H1 (cell line): Measurements from ENCODE around the gene KRT34. TPM values are rescaled to one million over a fixed set of nuclear protein-coding genes. Genes with fewer than 3 reads are reported as not detected.
A peak's percentile ranks its signal among the peaks of the same experiment; 100 is the strongest.

Experiments
- CTCF ChIA-PET: fragments of 300-600 bp; sonication (Branson Sonifier 250); formaldehyde crosslinking; loops from one replicate; lab custom pipeline; 2021; ENCODE audit not compliant: partially characterized antibody; lab: Charles Lee
- POLR2A ChIA-PET: fragments of 300-600 bp; sonication (Branson Sonifier 250); formaldehyde crosslinking; loops from one replicate; lab custom pipeline; 2021; ENCODE audit warnings: inconsistent platforms; ENCODE audit not compliant: partially characterized antibody; lab: Charles Lee
- DNase-seq, 2 experiments: peaks; one replicate each; pipeline versions ENCODE4 v3.0.0 to v3.0.0-alpha.2; 2010 to 2022; ENCODE audit warnings: low spot score in 2 of 2, low read depth in 1 of 2, mixed read lengths in 1 of 2
- FAIRE-seq: peaks from 2 replicates; lab custom pipeline; 2011; peaks lifted over from hg19 to GRCh38; lab: Jason Lieb, UNC
- H2AFZ ChIP-seq: 2 replicates; pipeline ENCODE4 v1.8.1; 2012; ENCODE audit warnings: low read length, inconsistent platforms
- H2AK5ac ChIP-seq: 2 replicates; pipeline ENCODE4 v1.6.1; 2013; ENCODE audit warnings: low read depth, low read length
- H2BK120ac ChIP-seq: replicated peaks from 2 replicates; pipeline ENCODE3; 2013; ENCODE audit warnings: low read depth, low read length, inconsistent platforms
- H2BK12ac ChIP-seq: 2 replicates; pipeline ENCODE4 v1.6.1; 2013; ENCODE audit warnings: low read depth, low read length
- H2BK15ac ChIP-seq: 2 replicates; pipeline ENCODE4 v1.6.1; 2013; ENCODE audit warnings: low read length
- H2BK20ac ChIP-seq: 2 replicates; pipeline ENCODE4 v1.6.1; 2013; ENCODE audit warnings: low read length
- H2BK5ac ChIP-seq: 2 replicates; pipeline ENCODE4 v1.6.1; 2013; ENCODE audit warnings: low read depth, low read length
- H3K14ac ChIP-seq: 2 replicates; pipeline ENCODE4 v1.6.1; 2013; ENCODE audit warnings: inconsistent platforms; ENCODE audit not compliant: insufficient read length
- H3K18ac ChIP-seq: 2 replicates; pipeline ENCODE4 v1.6.1; 2013; ENCODE audit warnings: low read length; ENCODE audit errors: extremely low read depth
- H3K23ac ChIP-seq: 2 replicates; pipeline ENCODE4 v1.6.1; 2013; ENCODE audit warnings: inconsistent platforms; ENCODE audit not compliant: insufficient read length
- H3K23me2 ChIP-seq: 2 replicates; pipeline ENCODE4 v1.6.1; 2013; ENCODE audit warnings: low read depth, low read length
- H3K27ac ChIP-seq: 2 replicates; pipeline ENCODE4 v1.6.1; 2011; ENCODE audit warnings: low read depth, low read length, inconsistent platforms
- H3K27me3 ChIP-seq, 4 experiments: replicated peaks in 1 of 4; 1 replicate in 1 of 4; 2 replicates in 3 of 4; pipeline versions ENCODE4 v1.6.1 to v1.8.1; 2011 to 2013; ENCODE audit warnings: low read length in 3 of 4, mild to moderate bottlenecking in 3 of 4, inconsistent platforms in 2 of 4, mixed read lengths in 2 of 4, moderate library complexity in 1 of 4; ENCODE audit not compliant: control insufficient read depth in 3 of 4, insufficient read depth in 3 of 4; ENCODE audit errors: extremely low read depth in 1 of 4
- H3K36me3 ChIP-seq, 4 experiments: 2 replicates each; pipeline versions ENCODE4 v1.6.1 to v1.8.1; 2011 to 2013; ENCODE audit warnings: mild to moderate bottlenecking in 4 of 4, low read length in 3 of 4, moderate library complexity in 2 of 4, control low read depth in 1 of 4, inconsistent platforms in 1 of 4; ENCODE audit not compliant: insufficient read depth in 4 of 4, control insufficient read depth in 2 of 4
- H3K4ac ChIP-seq: replicated peaks from 2 replicates; pipeline ENCODE3; 2013; ENCODE audit warnings: low read length, low read depth, mixed read lengths, inconsistent platforms; ENCODE audit not compliant: insufficient read length
- H3K4me1 ChIP-seq, 4 experiments: replicated peaks in 1 of 4; 1 replicate in 1 of 4; 2 replicates in 3 of 4; pipeline versions ENCODE4 v1.6.1 to v1.8.1; 2011 to 2013; ENCODE audit warnings: low read length in 3 of 4, inconsistent platforms in 2 of 4, mixed read lengths in 1 of 4; ENCODE audit not compliant: insufficient read depth in 4 of 4, control insufficient read depth in 3 of 4
- H3K4me2 ChIP-seq, 2 experiments: 2 replicates each; pipeline versions ENCODE4 v1.6.1 to v1.8.1; 2011 to 2013; ENCODE audit warnings: low read depth in 2 of 2, low read length in 2 of 2, control low read depth in 1 of 2, inconsistent platforms in 1 of 2, mild to moderate bottlenecking in 1 of 2; ENCODE audit not compliant: insufficient read depth in 1 of 2
- H3K4me3 ChIP-seq, 4 experiments: fragments of 200-600, 300-600 bp in 1 of 4; sonication (generic), shearing (Covaris generic), sonication (Bioruptor Twin) in 1 of 4; 2 replicates each; pipeline versions ENCODE4 v1.5.1 to v1.8.1; 2011 to 2016; ENCODE audit warnings: low read length in 4 of 4, low read depth in 3 of 4, control low read depth in 2 of 4, inconsistent platforms in 2 of 4, mild to moderate bottlenecking in 2 of 4, mixed read lengths in 1 of 4, moderate library complexity in 1 of 4; ENCODE audit not compliant: insufficient read depth in 2 of 4; ENCODE audit errors: extremely low read depth in 1 of 4
- H3K56ac ChIP-seq: replicated peaks from 2 replicates; pipeline ENCODE3; 2013; ENCODE audit warnings: low read depth, mild to moderate bottlenecking, mixed read lengths, low read length, inconsistent platforms; ENCODE audit not compliant: insufficient read length
- H3K79me1 ChIP-seq: 2 replicates; pipeline ENCODE4 v1.6.1; 2013; ENCODE audit warnings: low read depth, low read length, control low read depth
- H3K79me2 ChIP-seq, 2 experiments: 2 replicates each; pipeline versions ENCODE4 v1.6.1 to v1.8.1; 2012 to 2013; ENCODE audit warnings: low read length in 2 of 2, mild to moderate bottlenecking in 2 of 2, inconsistent platforms in 1 of 2; ENCODE audit not compliant: insufficient read depth in 2 of 2, control insufficient read depth in 1 of 2
- H3K9ac ChIP-seq, 4 experiments: replicated peaks in 1 of 4; 1 replicate in 1 of 4; 2 replicates in 3 of 4; pipeline versions ENCODE4 v1.6.1 to v1.8.1; 2011 to 2013; ENCODE audit warnings: low read depth in 3 of 4, low read length in 3 of 4, control low read depth in 2 of 4, mild to moderate bottlenecking in 2 of 4, moderate library complexity in 2 of 4, inconsistent platforms in 1 of 4; ENCODE audit errors: extremely low read depth in 1 of 4
- H3K9me3 ChIP-seq, 2 experiments: 2 replicates each; pipeline versions ENCODE4 v1.6.1 to v1.8.1; 2012 to 2013; ENCODE audit warnings: mild to moderate bottlenecking in 2 of 2, moderate library complexity in 2 of 2, control low read depth in 1 of 2, inconsistent platforms in 1 of 2, low read depth in 1 of 2, low read length in 1 of 2, mixed read lengths in 1 of 2; ENCODE audit not compliant: insufficient read depth in 2 of 2
- H4K20me1 ChIP-seq, 2 experiments: replicated peaks in 1 of 2; 2 replicates each; pipeline versions ENCODE3 to v1.8.1; 2011 to 2013; ENCODE audit warnings: inconsistent platforms in 2 of 2, low read length in 2 of 2, mild to moderate bottlenecking in 1 of 2; ENCODE audit not compliant: insufficient read depth in 2 of 2, control insufficient read depth in 1 of 2
- H4K5ac ChIP-seq: 2 replicates; pipeline ENCODE4 v1.6.1; 2013; ENCODE audit warnings: low read length, low read depth, mixed read lengths, inconsistent platforms; ENCODE audit not compliant: insufficient read length
- H4K8ac ChIP-seq: 2 replicates; pipeline ENCODE4 v1.8.0; 2013; ENCODE audit warnings: mild to moderate bottlenecking, moderate library complexity, low read length, inconsistent platforms; ENCODE audit not compliant: insufficient read depth; ENCODE audit errors: extremely low read depth
- H4K91ac ChIP-seq: replicated peaks from 2 replicates; pipeline ENCODE3; 2013; ENCODE audit warnings: low read length, mixed read lengths, inconsistent platforms; ENCODE audit not compliant: insufficient read length
- ATF3 ChIP-seq: IDR thresholded peaks from 2 replicates; pipeline ENCODE4 v1.6.1; 2011; ENCODE audit warnings: low read depth, mild to moderate bottlenecking, low read length; ENCODE audit not compliant: insufficient read depth
- CBX8 ChIP-seq: fragments of 300-800, 300-1000 bp; sonication (generic); IDR thresholded peaks from 2 replicates; pipeline ENCODE4 v1.7.1; 2016; ENCODE audit warnings: low read depth, low read length, borderline replicate concordance
- CHD1 ChIP-seq: IDR thresholded peaks from 2 replicates; pipeline ENCODE4 v1.6.1; 2012; ENCODE audit warnings: low read depth, low read length, improper control_type of control experiment
- CREB1 ChIP-seq: IDR thresholded peaks from 2 replicates; pipeline ENCODE4 v1.6.1; 2012; ENCODE audit warnings: inconsistent platforms
- CTBP2 ChIP-seq: IDR thresholded peaks from 2 replicates; pipeline ENCODE4 v1.7.0; 2011; ENCODE audit warnings: borderline replicate concordance, mild to moderate bottlenecking, moderate library complexity, mixed read lengths, low read length; ENCODE audit not compliant: insufficient read depth, insufficient read length
- POLR2A ChIP-seq, 2 experiments: IDR thresholded peaks; 1 replicate in 1 of 2; 2 replicates in 1 of 2; pipeline ENCODE4 v1.6.1; 2011; ENCODE audit warnings: low read depth in 2 of 2, low read length in 2 of 2, mild to moderate bottlenecking in 2 of 2; ENCODE audit errors: control extremely low read depth in 1 of 2
- RXRA ChIP-seq: IDR thresholded peaks from 2 replicates; pipeline ENCODE4 v1.6.1; 2011; ENCODE audit warnings: low read depth, mild to moderate bottlenecking, low read length, moderate library complexity; ENCODE audit not compliant: insufficient read depth
- SRF ChIP-seq: IDR thresholded peaks from 2 replicates; pipeline ENCODE4 v1.6.1; 2011; ENCODE audit warnings: mild to moderate bottlenecking, low read depth, low read length, moderate library complexity
- TAF7 ChIP-seq: optimal IDR thresholded peaks from 2 replicates; pipeline ENCODE3; 2011; ENCODE audit warnings: low read depth, mild to moderate bottlenecking, inconsistent platforms, low read length, moderate library complexity, borderline replicate concordance
- WGBS, 2 experiments: shearing (Covaris generic) in 1 of 2; methylation state at CpG; one replicate each; pipeline versions ENCODE4 v1.1.6 to v1.1.7; 2013 to 2015; ENCODE audit warnings: low lambda C conversion rate in 2 of 2, mixed read lengths in 2 of 2, inconsistent platforms in 1 of 2, low coverage in 1 of 2, missing lambda C conversion rate in 1 of 2; ENCODE audit not compliant: insufficient replicate concordance in 2 of 2, insufficient coverage in 1 of 2, insufficient read length in 1 of 2; ENCODE audit errors: extremely low coverage in 1 of 2, missing lambda C conversion rate in 1 of 2; 5-methylcytosine and 5-hydroxymethylcytosine counted together
- polyA plus RNA-seq, 7 experiments: library from polyadenylated mRNA; depleted of rRNA in 3 of 7; stranded (reverse) in 5 of 7; unstranded in 2 of 7; fragments of >200 nt in 5 of 7; fragments of 200-250 nt in 2 of 7; gene quantifications; 1 replicate in 5 of 7; 2 replicates in 1 of 7; 4 replicates in 1 of 7; pipeline versions ENCODE4 v1.2.1 to v1.2.3, GENCODE V29; 2011 to 2013; ENCODE audit warnings: missing spikeins in 2 of 7, mixed read lengths in 2 of 7
- total RNA-seq: library from RNA; stranded (reverse); fragmentation: NEBNext Ultra II Directional; extraction: Animal tissue kit (Norgen Biotek cat#: 25700); gene quantifications from 2 replicates; pipeline ENCODE4 v1.2.1, GENCODE V29; 2021

Gene KRT34
- total and polyA plus RNA-seq, 2 of the 8 experiments (the other 6 are each of a cell fraction or from before 2014, with no cell fraction given): not detected

- Histone ChIP-seq H2AFZ (no peak overlapping the region), H3K4me2 (no peak overlapping the region), H3K27me3 (no peaks in the 10 kb centered on the region), H2AK5ac (no peak overlapping the region), H3K9me3 (no peaks in the 10 kb centered on the region), H3K4ac (no peak overlapping the region), H3K56ac (no peak overlapping the region), H3K18ac (no peak overlapping the region), H4K5ac (no peak overlapping the region), H4K20me1 (no peaks in the 10 kb centered on the region), H4K8ac (no peak overlapping the region), H2BK20ac (no peak overlapping the region), H3K79me1 (no peaks in the 10 kb centered on the region), H3K23me2 (no peaks in the 10 kb centered on the region), H3K27ac (no peak overlapping the region), H3K23ac (no peak overlapping the region), H4K91ac (no peak overlapping the region), H3K9ac (no peak overlapping the region), H2BK120ac (no peak overlapping the region), H3K36me3 (no peaks in the 10 kb centered on the region), H2BK12ac (no peak overlapping the region), H3K4me1 (no peaks in the 10 kb centered on the region), H3K14ac (no peak overlapping the region), H3K79me2 (no peaks in the 10 kb centered on the region), H3K4me3 (no peak overlapping the region), H2BK15ac (no peak overlapping the region), H2BK5ac (no peak overlapping the region)
- CTCF ChIA-PET: interaction anchor here (1.0 to 5.8 kb wide), 8 partner anchors 8 to 469 kb away, joined by 3 to 24 read pairs (median 6); no protein-coding TSS in a partner anchor
- DNase-seq: peak in 1 of 2 experiments; percentile 4
- 79% methylated on average over 2 of the region's 2 CpGs; no CpG with 5 or more reads in 1 of the 2 experiments for WGBS, 2 experiments
- TF ChIP-seq CBX8 (no peak), ATF3 (no peak), TAF7 (no peak), CREB1 (no peak), CHD1 (no peak), CTBP2 (no peak), POLR2A (IDR thresholded peaks at IDR 0.05; ENCODE audit: control extremely low read depth in 1 of 2, low read depth in 2 of 2, low read length in 2 of 2) (no peak), SRF (no peak), RXRA (no peak)
- POLR2A ChIA-PET: no interaction called here
- no peak for FAIRE-seq
These were observed 49.9 kb downstream of the KRT34 start for GRCh38 chr17:41332239-41332638.
